HUES48 (cell line): ENCODE data around the gene DOCK9.
"Not testable (repeated sequence)": the region's sequence is repeated elsewhere in the genome, so short reads cannot be mapped to it uniquely, and the experiment has no call there.

Experiments
- H3K27ac ChIP-seq: one replicate; pipeline ENCODE4 v1.7.0; 2013; ENCODE audit warnings: low read depth, low read length, inconsistent platforms
- H3K27me3 ChIP-seq: 2 replicates; pipeline ENCODE4 v1.6.1; 2013; ENCODE audit warnings: mild to moderate bottlenecking, low read length; ENCODE audit not compliant: control insufficient read depth, insufficient read depth
- H3K36me3 ChIP-seq: 2 replicates; pipeline ENCODE4 v1.6.1; 2013; ENCODE audit warnings: low read length; ENCODE audit not compliant: control insufficient read depth, insufficient read depth
- H3K4me1 ChIP-seq: 2 replicates; pipeline ENCODE4 v1.6.1; 2013; ENCODE audit warnings: mild to moderate bottlenecking, low read length; ENCODE audit not compliant: control insufficient read depth, insufficient read depth
- H3K4me3 ChIP-seq: 2 replicates; pipeline ENCODE4 v1.5.1; 2013; ENCODE audit warnings: mild to moderate bottlenecking, low read depth, low read length
- H3K9ac ChIP-seq: 2 replicates; pipeline ENCODE4 v1.6.1; 2013; ENCODE audit warnings: mild to moderate bottlenecking, low read depth, low read length, moderate library complexity
- H3K9me3 ChIP-seq: 2 replicates; pipeline ENCODE4 v1.6.1; 2013; ENCODE audit warnings: low read length; ENCODE audit not compliant: control insufficient read depth, insufficient read depth

DOCK9 gene

DNA sequence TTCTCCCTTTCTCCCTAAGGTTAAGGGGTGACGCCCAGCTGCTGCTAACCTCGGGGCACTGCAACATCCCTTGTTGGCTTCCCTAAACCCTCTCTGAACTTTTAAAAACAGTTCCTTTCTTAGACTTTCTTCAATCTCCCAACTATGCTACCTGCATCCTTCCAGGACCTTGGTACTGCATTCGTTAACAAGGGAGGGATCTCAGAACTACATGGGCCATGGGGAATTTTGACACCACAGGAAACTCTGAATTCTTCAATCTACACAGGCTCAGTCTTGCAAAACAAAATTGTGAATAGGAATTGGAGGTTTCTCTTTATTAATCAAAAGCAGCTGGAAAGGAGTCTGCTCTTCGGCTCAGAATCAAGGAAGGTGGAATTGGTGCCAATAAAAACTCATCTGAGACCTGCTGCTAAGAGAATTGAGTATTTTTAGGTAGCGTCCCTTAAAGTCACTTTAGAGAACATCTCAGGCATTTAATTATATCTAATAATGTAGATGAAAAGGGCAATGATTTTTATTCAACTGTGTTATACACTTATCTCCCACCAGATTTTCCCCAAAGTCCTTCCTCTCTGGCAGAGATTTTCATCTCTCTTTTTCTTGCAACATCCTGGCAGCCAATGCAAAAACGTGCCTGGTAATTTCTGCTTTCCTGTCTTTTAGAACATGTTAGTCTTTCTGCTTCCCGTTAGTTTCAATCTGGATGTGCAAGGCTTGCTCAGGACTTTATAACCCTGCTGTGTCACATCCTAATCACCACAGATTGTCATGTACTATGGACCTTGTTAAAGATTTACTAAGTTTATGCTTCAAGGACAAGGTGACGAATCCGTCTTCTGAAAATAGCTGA is 156.3 kb downstream of the DOCK9 start:
- Histone ChIP-seq H3K4me1 (peaks cover 30% of the 10 kb centered on the region), H3K9me3 (no peaks in the 10 kb centered on the region), H3K36me3 (no peaks in the 10 kb centered on the region), H3K4me3 (no peak overlapping the region), H3K27ac (no peak overlapping the region), H3K27me3 (no peaks in the 10 kb centered on the region), H3K9ac (no peak overlapping the region)

DNA sequence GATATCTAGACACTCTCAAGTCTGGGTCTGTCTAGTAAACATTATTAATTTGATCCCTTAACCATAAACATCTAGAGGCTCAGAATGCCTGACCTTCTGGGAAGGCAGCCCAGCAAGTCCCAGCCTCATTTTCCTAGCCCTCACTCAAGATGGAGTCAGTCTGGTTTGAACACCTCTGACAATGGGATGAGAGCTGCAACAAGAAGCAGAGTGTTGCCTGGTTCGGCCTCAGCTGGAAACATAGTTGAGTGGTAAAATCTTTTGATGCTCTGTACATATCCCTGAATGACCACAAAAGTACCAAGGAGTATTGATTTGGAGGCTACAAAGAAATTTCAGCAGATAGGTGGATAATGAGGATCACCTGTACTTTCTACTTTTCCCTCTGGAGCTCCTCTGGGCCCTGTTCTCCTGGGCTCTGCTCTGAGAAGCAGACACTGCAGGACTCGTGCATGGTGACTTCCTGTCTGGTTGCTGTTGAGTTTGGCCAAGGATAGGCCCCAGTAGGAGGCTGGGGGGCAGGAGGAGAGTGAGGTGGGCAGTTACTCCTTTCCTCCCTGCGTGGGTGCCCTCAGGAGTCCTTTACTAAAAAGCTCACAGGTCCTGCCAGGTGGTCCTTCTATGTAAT is 157.0 kb downstream of the DOCK9 start:
- H3K27ac ChIP-seq = no peak overlapping the region
- no peaks in the 10 kb centered on the region for H3K9me3 ChIP-seq
- H3K9ac ChIP-seq = no peak overlapping the region
- peaks cover 22% of the 10 kb centered on the region for H3K4me1 ChIP-seq
- H3K36me3 ChIP-seq = no peaks in the 10 kb centered on the region
- H3K27me3 ChIP-seq = no peaks in the 10 kb centered on the region
- no peak overlapping the region for H3K4me3 ChIP-seq

DNA sequence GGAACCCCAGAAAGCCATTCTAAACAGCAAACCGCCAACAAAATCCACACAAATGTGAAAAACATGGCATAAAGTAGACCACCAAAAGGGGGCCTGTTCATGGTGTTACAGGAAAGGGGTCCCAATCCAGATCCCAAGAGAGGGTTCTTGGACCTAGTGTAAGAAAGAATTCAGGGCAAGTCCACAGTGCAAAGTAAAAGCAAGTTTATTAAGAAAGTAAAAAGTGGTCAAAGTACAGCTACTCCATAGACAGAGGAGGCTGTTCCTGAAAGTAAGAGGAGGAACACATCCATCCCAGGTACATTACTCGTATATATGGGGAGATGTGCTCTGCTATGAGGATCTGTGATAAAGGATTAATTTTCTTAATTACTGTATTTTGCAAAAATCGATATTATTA is 157.6 kb downstream of the DOCK9 start:
- Histone ChIP-seq H3K27me3 (no peaks in the 10 kb centered on the region), H3K27ac (no peak overlapping the region), H3K9ac (no peak overlapping the region), H3K4me3 (no peak overlapping the region), H3K9me3 (no peaks in the 10 kb centered on the region), H3K4me1 (peaks cover 17% of the 10 kb centered on the region), H3K36me3 (no peaks in the 10 kb centered on the region)

DNA sequence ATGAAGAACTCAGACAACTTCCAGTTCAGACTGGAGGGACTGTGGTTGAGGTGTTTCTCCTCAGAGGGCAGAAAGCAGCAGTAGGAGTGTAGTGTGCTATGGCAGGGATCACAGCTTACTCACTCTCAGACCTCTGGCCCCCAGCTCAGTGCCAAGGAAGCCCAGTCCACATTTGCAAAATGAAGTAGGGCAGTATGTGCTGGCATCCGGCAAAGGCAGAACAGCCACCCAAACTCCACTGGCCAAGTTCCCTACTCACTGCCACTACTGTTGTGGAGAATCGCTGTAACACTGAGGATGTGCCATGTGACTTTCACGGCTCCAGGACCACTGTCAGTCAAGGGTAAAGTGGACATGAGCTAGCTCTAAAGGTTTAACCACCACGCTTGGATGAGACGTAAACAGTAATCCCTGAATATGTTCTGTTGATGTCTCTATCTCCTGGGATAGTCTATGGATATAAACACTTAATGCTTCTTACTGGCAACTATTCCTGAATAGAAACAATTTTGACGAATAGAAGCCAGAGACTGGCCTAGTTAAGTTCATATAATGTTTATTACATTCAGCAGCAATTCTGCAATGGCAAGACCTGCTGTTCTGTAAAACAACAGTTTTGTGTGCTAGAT is 158.4 kb downstream of the DOCK9 start:
- Histone ChIP-seq H3K27ac (no peak overlapping the region), H3K9ac (no peak overlapping the region), H3K36me3 (no peaks in the 10 kb centered on the region), H3K27me3 (no peaks in the 10 kb centered on the region), H3K9me3 (no peaks in the 10 kb centered on the region), H3K4me1 (peaks cover 14% of the 10 kb centered on the region), H3K4me3 (no peak overlapping the region)

DNA sequence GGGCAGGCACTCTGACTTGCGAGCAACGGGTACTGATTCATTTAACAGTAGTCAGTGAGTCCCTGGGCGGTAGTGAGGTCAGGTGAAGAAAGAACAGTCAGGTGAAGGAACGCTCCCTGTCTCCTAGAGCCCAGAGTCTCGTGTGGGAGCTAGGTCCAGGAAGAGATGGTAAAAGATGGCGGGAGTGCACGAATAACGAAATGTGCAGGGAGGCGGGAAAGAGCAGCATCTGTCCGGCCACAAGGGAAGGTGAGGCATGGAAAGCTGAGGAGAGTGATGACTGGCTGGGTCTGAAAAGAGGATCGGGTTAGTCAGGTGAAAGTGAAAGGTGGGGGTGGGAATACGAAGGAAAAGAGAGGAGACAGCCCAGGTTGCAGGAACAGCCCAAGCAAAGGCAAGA is 161.5 kb downstream of the DOCK9 start:
- Histone ChIP-seq H3K27ac (no peak overlapping the region), H3K36me3 (no peaks in the 10 kb centered on the region), H3K4me1 (peaks cover 5% of the 10 kb centered on the region)

DNA sequence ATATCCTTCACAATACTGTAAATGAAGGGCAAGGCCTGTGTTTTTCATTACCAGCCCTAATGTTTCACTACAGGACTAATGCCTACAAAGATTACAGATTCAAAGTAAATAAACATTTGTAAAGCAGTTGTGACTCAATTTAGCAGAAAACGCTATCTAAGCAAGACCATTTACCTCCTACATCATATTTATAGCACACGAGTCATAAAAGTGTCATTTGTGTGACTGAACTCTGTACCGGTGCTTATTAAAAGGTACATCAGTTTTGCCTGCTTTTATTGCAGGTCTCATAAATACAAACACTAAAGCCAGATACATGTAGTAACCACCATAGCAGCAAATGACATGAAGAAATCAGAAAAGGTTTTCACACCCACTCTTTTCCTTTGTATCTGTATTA is 163.9 kb downstream of the DOCK9 start:
- Histone ChIP-seq H3K36me3 (no peaks in the 10 kb centered on the region), H3K9ac (no peak overlapping the region), H3K4me3 (no peak overlapping the region), H3K9me3 (no peaks in the 10 kb centered on the region), H3K27me3 (no peaks in the 10 kb centered on the region), H3K4me1 (no peaks in the 10 kb centered on the region), H3K27ac (no peak overlapping the region)

More for the DNA sequence above, 161.5 kb downstream of the DOCK9 start:
- Histone ChIP-seq H3K27me3 (no peaks in the 10 kb centered on the region), H3K9me3 (no peaks in the 10 kb centered on the region), H3K9ac (no peak overlapping the region), H3K4me3 (no peak overlapping the region)

DNA sequence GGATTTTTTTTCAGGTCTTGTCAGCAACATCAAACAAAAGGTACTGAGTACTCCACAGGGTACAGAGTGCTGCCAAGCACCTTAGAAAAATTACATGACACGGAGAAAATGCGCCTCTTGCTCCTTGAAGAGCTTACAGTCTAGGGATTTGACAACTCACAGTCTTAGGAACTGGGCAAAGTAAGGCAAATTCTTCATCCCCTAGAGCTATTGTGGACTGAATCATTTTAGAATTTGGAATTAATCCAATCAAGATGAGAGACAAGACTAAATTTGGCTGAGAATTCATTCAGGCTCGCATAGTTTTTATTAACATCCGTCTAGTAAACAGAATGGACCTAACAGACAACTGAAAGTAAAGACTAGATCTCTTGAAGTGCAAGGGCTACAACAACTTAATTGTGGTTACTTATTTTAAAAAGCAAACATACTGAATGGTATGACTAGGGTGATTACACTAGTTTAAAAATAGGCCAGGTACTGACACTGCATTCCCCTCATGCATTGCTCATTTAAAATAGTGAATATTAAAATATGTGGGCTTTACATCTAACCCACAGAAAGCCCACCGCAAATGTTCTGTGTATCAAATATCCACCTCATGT is 165.6 kb downstream of the DOCK9 start:
- not testable (repeated sequence) for H3K4me3 ChIP-seq, H3K27ac ChIP-seq, H3K36me3 ChIP-seq, H3K9me3 ChIP-seq, H3K27me3 ChIP-seq, H3K9ac ChIP-seq
- H3K4me1 ChIP-seq = peaks cover 12% of the 10 kb centered on the region

DNA sequence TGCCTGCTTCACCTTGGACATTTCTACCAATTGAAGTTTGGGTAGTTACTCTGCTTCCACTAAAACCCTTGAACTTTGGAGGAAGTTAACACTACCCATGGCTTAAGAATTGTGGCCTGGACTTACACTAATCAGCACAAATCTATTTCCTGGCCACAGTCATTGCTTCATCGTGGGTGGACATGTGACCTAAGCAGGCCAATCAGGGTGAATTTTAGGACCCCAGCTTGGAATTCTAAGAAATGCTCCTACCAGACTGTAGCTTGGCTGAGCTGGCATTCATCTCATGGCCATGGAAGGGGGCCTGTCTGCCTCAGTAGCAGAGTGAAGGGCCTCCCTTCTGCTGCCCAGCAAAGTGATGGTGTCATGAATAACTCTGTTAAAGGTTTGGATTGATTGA is 167.1 kb downstream of the DOCK9 start:
- no peak overlapping the region for H3K4me3 ChIP-seq
- peaks cover 18% of the 10 kb centered on the region for H3K4me1 ChIP-seq
- H3K9ac ChIP-seq = no peak overlapping the region
- H3K27me3 ChIP-seq = no peaks in the 10 kb centered on the region
- H3K36me3 ChIP-seq = no peaks in the 10 kb centered on the region
- H3K9me3 ChIP-seq = no peaks in the 10 kb centered on the region
- no peak overlapping the region for H3K27ac ChIP-seq

DNA sequence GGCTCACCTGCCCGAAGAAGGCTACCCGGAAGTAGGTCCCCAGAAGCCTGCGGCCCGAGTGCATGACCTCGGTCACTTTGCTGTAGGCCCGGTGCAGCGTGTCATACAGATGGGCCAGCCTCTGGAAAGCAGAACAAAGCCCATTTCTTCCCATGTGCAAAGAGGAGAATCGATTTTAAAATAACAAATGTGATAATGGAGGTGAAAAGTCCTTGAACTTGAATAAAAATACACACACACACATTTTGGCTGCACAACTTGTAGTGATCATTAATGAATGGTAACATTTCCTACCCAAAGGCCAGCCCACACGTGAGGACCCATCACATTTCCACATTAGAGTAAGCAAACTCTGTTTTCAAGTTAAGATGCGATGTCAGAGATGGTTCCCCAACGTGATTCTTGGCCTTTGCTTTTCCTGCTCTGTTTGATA is 168.5 kb downstream of the DOCK9 start:
- Histone ChIP-seq H3K9me3 (no peaks in the 10 kb centered on the region), H3K36me3 (no peaks in the 10 kb centered on the region; the same call in 1 of the 2 replicates), H3K9ac (no peak overlapping the region), H3K27me3 (no peaks in the 10 kb centered on the region), H3K27ac (no peak overlapping the region), H3K4me1 (peaks cover 18% of the 10 kb centered on the region), H3K4me3 (no peak overlapping the region)

DNA sequence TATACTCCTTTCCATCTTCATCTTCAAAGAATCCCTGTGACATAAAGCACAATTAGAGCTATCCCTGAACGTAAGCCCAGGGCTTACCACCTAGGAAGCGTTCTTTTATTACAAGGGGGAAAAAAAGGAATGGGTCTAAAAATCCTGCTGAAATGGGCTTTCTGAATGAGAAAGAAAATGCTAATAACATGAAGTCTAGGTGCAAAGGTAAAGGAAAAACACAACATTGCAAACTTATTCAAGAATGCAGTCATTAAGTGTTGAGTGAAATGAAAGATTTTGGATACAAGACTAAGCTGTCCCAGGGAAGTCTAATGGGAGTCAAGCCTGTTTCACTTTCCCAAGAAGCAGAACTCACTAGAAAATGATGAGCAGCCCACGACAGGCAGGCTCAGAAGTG is 170.1 kb downstream of the DOCK9 start:
- H3K27ac ChIP-seq = peak overlapping the region; percentile 71
- H3K4me3 ChIP-seq = no peak overlapping the region
- peaks cover 18% of the 10 kb centered on the region for H3K4me1 ChIP-seq
- H3K27me3 ChIP-seq = no peaks in the 10 kb centered on the region
- H3K9ac ChIP-seq = no peak overlapping the region
- no peaks in the 10 kb centered on the region; the same call in 1 of the 2 replicates for H3K36me3 ChIP-seq
- no peaks in the 10 kb centered on the region for H3K9me3 ChIP-seq
